WTC11 (cell line): ENCODE data around the gene RGMB. TPM values are rescaled to one million over a fixed set of nuclear protein-coding genes. Genes with fewer than 3 reads are reported as not detected.

Experiments
- ESRRA ChIP-seq: sonication (generic); formaldehyde crosslinking; IDR thresholded peaks from 2 replicates; pipeline ENCODE4 v1.8.1; 2022; ENCODE audit warnings: mild to moderate bottlenecking, missing genetic modification reagents, borderline replicate concordance
- ETV6 ChIP-seq: sonication (generic); formaldehyde crosslinking; IDR thresholded peaks from 2 replicates; pipeline ENCODE4 v1.8.1; 2022; ENCODE audit warnings: mild to moderate bottlenecking, missing genetic modification reagents
- FOXJ3 ChIP-seq: sonication (generic); formaldehyde crosslinking; IDR thresholded peaks from 2 replicates; pipeline ENCODE4 v1.9.0; 2021; ENCODE audit warnings: missing genetic modification reagents, mild to moderate bottlenecking, borderline replicate concordance
- FOXK1 ChIP-seq: sonication (generic); formaldehyde crosslinking; IDR thresholded peaks from 2 replicates; pipeline ENCODE4 v1.8.0; 2022; ENCODE audit warnings: mild to moderate bottlenecking, moderate library complexity, missing genetic modification reagents
- HMGA2 ChIP-seq: fragments of 250-450 bp; sonication (Bioruptor Pico); IDR thresholded peaks from 2 replicates; pipeline ENCODE4 v1.4.0; 2021; ENCODE audit warnings: mild to moderate bottlenecking, moderate library complexity
- HMGXB4 ChIP-seq: sonication (generic); formaldehyde crosslinking; IDR thresholded peaks from 2 replicates; pipeline ENCODE4 v1.8.1; 2023; ENCODE audit warnings: mild to moderate bottlenecking, moderate library complexity, missing genetic modification reagents
- IRF2 ChIP-seq: sonication (generic); formaldehyde crosslinking; IDR thresholded peaks from 2 replicates; pipeline ENCODE4 v1.8.0; 2022; ENCODE audit warnings: low read depth, missing genetic modification reagents, borderline replicate concordance
- JAZF1 ChIP-seq: fragments of 250-450 bp; sonication (Bioruptor Pico); IDR thresholded peaks from 2 replicates; pipeline ENCODE4 v1.9.0; 2021; ENCODE audit warnings: moderate library complexity, mild to moderate bottlenecking, inconsistent platforms
- MLX ChIP-seq: sonication (generic); formaldehyde crosslinking; IDR thresholded peaks from 2 replicates; pipeline ENCODE4 v1.8.1; 2023; ENCODE audit warnings: mild to moderate bottlenecking, missing genetic modification reagents, moderate library complexity
- NFYB ChIP-seq: sonication (generic); formaldehyde crosslinking; conservative IDR thresholded peaks from 2 replicates; pipeline ENCODE4 v1.8.0; 2022; ENCODE audit warnings: low read depth, missing genetic modification reagents
- SMAD3 ChIP-seq: sonication (generic); formaldehyde crosslinking; IDR thresholded peaks from 2 replicates; pipeline ENCODE4 v1.8.0; 2022; ENCODE audit warnings: missing genetic modification reagents, mild to moderate bottlenecking, borderline replicate concordance
- SMAD4 ChIP-seq: sonication (generic); formaldehyde crosslinking; IDR thresholded peaks from 2 replicates; pipeline ENCODE4 v1.8.0; 2022; ENCODE audit warnings: mild to moderate bottlenecking, missing genetic modification reagents
- SOX15 ChIP-seq: fragments of 250-450 bp; sonication (Bioruptor Pico); IDR thresholded peaks from 2 replicates; pipeline ENCODE4 v1.9.0; 2021; ENCODE audit warnings: mild to moderate bottlenecking
- TCF7 ChIP-seq: sonication (generic); formaldehyde crosslinking; IDR thresholded peaks from 2 replicates; pipeline ENCODE4 v1.8.0; 2022; ENCODE audit warnings: mild to moderate bottlenecking, low read depth, missing genetic modification reagents, moderate library complexity
- TEAD1 ChIP-seq: sonication (generic); formaldehyde crosslinking; IDR thresholded peaks from 2 replicates; pipeline ENCODE4 v1.8.0; 2022; ENCODE audit warnings: mild to moderate bottlenecking, missing genetic modification reagents
- ZNF121 ChIP-seq: sonication (generic); formaldehyde crosslinking; IDR thresholded peaks from 2 replicates; pipeline ENCODE4 v1.8.0; 2023; ENCODE audit warnings: missing genetic modification reagents
- ZNF281 ChIP-seq: sonication (generic); formaldehyde crosslinking; IDR thresholded peaks from 2 replicates; pipeline ENCODE4 v1.8.0; 2023; ENCODE audit warnings: mild to moderate bottlenecking, missing genetic modification reagents
- ZNF423 ChIP-seq: fragments of 250-450 bp; sonication (Bioruptor Pico); IDR thresholded peaks from 2 replicates; pipeline ENCODE4 v2.1.2; 2022; ENCODE audit warnings: mild to moderate bottlenecking, moderate library complexity
- ZSCAN18 ChIP-seq: fragments of 250-450 bp; sonication (Bioruptor Pico); IDR thresholded peaks from 2 replicates; pipeline ENCODE4 v2.1.2; 2022; ENCODE audit warnings: mild to moderate bottlenecking, moderate library complexity
- total RNA-seq: library from RNA; stranded (reverse); gene quantifications from 3 replicates; pipeline ENCODE4 v1.2.3, GENCODE V29; 2021
- TF ChIP-seq, protein P1 (sequence below): sonication (generic); formaldehyde crosslinking; IDR thresholded peaks from 2 replicates; pipeline ENCODE4 v1.8.0; 2023; ENCODE audit warnings: missing genetic modification reagents, mild to moderate bottlenecking, borderline replicate concordance
- TF ChIP-seq, protein P2 (sequence below): sonication (generic); formaldehyde crosslinking; IDR thresholded peaks from 2 replicates; pipeline ENCODE4 v1.8.1; 2022; ENCODE audit warnings: missing genetic modification reagents, borderline replicate concordance
- TF ChIP-seq, protein P3 (sequence below): sonication (generic); formaldehyde crosslinking; IDR thresholded peaks from 2 replicates; pipeline ENCODE4 v1.8.1; 2023; ENCODE audit warnings: mild to moderate bottlenecking, missing genetic modification reagents, borderline replicate concordance

RGMB gene
- total RNA-seq, 1 experiment from 2014 or later, result 33.0 TPM

DNA sequence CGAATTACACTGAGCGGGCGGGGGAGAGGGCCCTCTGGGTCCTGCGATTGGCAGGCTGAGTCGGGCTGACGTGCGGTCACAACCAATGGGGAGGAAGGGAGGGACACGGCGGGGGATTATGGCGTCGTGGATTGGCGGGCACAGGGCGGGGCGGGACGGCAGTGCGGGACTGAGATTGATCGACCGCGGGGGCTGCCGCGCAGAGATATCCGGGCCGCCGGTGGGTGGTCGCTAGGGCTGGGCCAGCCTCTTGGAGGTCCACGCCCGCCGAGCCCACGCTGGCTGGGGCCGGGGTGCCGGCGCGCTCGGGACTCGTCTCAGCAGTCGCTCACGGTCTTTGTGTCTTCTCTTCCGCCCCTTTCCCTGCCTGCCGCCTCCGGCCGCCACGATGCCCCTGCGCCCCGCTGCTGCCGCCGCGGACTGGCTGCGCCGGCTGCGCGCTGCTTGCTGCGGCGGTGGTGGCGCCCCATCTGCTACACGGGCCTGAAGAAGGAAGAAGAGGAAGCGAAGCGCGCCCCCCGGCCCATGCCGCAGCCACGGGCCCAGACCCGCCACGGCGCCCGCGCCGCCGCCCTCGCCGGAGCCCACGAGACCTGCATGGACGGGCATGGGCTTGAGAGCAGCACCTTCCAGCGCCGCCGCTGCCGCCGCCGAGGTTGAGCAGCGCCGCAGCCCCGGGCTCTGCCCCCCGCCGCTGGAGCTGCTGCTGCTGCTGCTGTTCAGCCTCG is at the start of gene RGMB (continued):
- TF ChIP-seq ZNF281 (CRISPR knock-in tag), result no peak
- peak; percentile 59 for TF ChIP-seq FOXK1
- TF ChIP-seq ZNF423 (CRISPR knock-in tag), result no peak
- TF ChIP-seq ZSCAN18 (CRISPR knock-in tag), result no peak
- TF ChIP-seq IRF2, result 0 out of 2 replicates have a peak, but pooled peaks have one; percentile 21
- TF ChIP-seq ZNF121 (CRISPR knock-in tag), result 0 out of 2 replicates have a peak, but pooled peaks have one; percentile 4
- peak; percentile 96 for TF ChIP-seq NFYB
- 0 out of 2 replicates have a peak, but pooled peaks have one; percentile 25 for TF ChIP-seq TCF7
- 0 out of 2 replicates have a peak, but pooled peaks have one; percentile 3 for TF ChIP-seq SMAD3
- TF ChIP-seq, protein P1, sequence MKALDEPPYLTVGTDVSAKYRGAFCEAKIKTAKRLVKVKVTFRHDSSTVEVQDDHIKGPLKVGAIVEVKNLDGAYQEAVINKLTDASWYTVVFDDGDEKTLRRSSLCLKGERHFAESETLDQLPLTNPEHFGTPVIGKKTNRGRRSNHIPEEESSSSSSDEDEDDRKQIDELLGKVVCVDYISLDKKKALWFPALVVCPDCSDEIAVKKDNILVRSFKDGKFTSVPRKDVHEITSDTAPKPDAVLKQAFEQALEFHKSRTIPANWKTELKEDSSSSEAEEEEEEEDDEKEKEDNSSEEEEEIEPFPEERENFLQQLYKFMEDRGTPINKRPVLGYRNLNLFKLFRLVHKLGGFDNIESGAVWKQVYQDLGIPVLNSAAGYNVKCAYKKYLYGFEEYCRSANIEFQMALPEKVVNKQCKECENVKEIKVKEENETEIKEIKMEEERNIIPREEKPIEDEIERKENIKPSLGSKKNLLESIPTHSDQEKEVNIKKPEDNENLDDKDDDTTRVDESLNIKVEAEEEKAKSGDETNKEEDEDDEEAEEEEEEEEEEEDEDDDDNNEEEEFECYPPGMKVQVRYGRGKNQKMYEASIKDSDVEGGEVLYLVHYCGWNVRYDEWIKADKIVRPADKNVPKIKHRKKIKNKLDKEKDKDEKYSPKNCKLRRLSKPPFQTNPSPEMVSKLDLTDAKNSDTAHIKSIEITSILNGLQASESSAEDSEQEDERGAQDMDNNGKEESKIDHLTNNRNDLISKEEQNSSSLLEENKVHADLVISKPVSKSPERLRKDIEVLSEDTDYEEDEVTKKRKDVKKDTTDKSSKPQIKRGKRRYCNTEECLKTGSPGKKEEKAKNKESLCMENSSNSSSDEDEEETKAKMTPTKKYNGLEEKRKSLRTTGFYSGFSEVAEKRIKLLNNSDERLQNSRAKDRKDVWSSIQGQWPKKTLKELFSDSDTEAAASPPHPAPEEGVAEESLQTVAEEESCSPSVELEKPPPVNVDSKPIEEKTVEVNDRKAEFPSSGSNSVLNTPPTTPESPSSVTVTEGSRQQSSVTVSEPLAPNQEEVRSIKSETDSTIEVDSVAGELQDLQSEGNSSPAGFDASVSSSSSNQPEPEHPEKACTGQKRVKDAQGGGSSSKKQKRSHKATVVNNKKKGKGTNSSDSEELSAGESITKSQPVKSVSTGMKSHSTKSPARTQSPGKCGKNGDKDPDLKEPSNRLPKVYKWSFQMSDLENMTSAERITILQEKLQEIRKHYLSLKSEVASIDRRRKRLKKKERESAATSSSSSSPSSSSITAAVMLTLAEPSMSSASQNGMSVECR (CRISPR knock-in tag), result peak; percentile 84; the same call in 1 of the 2 replicates
- TF ChIP-seq, protein P2, sequence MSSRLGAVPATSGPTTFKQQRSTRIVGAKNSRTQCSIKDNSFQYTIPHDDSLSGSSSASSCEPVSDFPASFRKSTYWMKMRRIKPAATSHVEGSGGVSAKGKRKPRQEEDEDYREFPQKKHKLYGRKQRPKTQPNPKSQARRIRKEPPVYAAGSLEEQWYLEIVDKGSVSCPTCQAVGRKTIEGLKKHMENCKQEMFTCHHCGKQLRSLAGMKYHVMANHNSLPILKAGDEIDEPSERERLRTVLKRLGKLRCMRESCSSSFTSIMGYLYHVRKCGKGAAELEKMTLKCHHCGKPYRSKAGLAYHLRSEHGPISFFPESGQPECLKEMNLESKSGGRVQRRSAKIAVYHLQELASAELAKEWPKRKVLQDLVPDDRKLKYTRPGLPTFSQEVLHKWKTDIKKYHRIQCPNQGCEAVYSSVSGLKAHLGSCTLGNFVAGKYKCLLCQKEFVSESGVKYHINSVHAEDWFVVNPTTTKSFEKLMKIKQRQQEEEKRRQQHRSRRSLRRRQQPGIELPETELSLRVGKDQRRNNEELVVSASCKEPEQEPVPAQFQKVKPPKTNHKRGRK (CRISPR knock-in tag), result no peak
- TF ChIP-seq SOX15, result no peak
- no peak for TF ChIP-seq MLX (CRISPR knock-in tag)
- TF ChIP-seq FOXJ3 (CRISPR knock-in tag), result no peak
- no peak for TF ChIP-seq SMAD4 (CRISPR knock-in tag)
- no peak; the same call in 1 of the 2 replicates for TF ChIP-seq HMGXB4
- TF ChIP-seq TEAD1 (CRISPR knock-in tag), result no peak
- TF ChIP-seq JAZF1 (CRISPR knock-in tag), result no peak
- no peak for TF ChIP-seq HMGA2
- no peak; the same call in 1 of the 2 replicates for TF ChIP-seq ETV6 (CRISPR knock-in tag)
- peak; percentile 19; the same call in 1 of the 2 replicates for TF ChIP-seq ESRRA (CRISPR knock-in tag)
- TF ChIP-seq, protein P3, sequence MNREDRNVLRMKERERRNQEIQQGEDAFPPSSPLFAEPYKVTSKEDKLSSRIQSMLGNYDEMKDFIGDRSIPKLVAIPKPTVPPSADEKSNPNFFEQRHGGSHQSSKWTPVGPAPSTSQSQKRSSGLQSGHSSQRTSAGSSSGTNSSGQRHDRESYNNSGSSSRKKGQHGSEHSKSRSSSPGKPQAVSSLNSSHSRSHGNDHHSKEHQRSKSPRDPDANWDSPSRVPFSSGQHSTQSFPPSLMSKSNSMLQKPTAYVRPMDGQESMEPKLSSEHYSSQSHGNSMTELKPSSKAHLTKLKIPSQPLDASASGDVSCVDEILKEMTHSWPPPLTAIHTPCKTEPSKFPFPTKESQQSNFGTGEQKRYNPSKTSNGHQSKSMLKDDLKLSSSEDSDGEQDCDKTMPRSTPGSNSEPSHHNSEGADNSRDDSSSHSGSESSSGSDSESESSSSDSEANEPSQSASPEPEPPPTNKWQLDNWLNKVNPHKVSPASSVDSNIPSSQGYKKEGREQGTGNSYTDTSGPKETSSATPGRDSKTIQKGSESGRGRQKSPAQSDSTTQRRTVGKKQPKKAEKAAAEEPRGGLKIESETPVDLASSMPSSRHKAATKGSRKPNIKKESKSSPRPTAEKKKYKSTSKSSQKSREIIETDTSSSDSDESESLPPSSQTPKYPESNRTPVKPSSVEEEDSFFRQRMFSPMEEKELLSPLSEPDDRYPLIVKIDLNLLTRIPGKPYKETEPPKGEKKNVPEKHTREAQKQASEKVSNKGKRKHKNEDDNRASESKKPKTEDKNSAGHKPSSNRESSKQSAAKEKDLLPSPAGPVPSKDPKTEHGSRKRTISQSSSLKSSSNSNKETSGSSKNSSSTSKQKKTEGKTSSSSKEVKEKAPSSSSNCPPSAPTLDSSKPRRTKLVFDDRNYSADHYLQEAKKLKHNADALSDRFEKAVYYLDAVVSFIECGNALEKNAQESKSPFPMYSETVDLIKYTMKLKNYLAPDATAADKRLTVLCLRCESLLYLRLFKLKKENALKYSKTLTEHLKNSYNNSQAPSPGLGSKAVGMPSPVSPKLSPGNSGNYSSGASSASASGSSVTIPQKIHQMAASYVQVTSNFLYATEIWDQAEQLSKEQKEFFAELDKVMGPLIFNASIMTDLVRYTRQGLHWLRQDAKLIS (CRISPR knock-in tag), result no peak; the same call in 1 of the 2 replicates
